Measurements from ENCODE around the gene HECTD1.
"Not testable (repeated sequence)": the region's sequence is repeated elsewhere in the genome, so short reads cannot be mapped to it uniquely, and the experiment has no call there.

HECTD1 gene

DNA sequence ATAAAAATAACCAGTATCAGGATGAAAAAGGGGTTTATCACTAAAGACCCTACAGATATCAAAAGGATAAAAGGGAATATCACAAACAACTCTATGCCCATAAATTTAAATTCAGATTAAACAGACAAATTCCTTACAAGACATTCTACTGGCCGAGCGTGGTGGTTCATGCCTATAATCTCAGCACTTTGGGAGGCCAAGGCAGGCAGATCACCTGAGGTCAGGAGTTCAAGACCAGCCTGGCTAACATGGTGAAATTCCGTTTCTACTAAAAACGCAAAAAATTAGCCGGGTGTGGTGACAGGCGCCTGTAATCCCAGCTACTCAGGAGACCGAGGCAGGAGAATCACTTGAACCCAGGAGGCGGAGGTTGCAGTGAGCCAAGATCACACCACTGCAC, 15.0 kb downstream of the HECTD1 start:
- not testable (repeated sequence) for DNase-seq

DNA sequence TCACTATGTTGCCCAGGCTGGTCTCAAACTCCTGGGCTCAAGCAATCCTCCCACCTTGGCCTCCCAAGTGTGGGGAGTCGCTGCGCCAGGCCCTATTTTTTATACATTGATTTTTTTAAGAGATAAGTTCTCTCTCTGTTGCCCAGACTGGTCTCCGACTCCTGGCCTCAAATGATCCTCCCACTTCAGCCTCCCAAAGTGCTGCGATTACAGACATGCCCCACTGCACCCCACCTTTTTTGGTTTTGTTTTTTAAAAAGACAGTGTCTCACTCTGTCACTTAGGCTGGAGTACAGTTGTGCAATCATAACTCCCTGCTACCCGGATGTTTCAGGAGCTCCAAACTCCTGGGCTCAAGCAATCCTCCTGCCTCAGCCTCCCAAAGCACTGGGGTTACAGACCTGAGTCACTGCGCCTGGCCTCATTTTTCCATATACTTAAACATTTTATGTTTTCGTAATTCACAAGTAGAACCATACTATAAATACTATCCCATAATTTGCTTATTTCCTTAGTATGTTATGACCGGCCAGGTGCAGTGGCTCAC, 16.8 kb downstream of the HECTD1 start:
- no peak for DNase-seq

DNA sequence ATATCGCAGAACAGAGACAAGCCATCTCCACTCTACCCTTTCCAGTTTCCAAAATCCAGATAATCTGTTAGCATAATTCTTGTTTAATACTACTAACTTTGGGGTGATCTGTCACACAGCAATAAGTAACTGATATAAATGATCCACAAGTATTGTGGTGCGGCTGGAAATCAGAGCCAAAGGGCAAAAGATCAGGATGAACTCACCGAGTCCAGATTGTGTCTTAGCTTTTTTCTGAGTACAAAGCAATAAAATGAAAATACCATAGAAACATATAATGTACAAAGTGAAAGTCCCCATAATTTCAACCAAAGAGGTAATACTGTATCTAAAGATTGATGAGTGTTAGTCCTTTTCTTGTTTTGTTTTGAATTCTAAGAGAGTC, 17.4 kb downstream of the HECTD1 start:
- no peak for DNase-seq

GRCh38 chr14:31189346-31190218, 18.0 kb downstream of the HECTD1 start:
- no peak for DNase-seq

DNA sequence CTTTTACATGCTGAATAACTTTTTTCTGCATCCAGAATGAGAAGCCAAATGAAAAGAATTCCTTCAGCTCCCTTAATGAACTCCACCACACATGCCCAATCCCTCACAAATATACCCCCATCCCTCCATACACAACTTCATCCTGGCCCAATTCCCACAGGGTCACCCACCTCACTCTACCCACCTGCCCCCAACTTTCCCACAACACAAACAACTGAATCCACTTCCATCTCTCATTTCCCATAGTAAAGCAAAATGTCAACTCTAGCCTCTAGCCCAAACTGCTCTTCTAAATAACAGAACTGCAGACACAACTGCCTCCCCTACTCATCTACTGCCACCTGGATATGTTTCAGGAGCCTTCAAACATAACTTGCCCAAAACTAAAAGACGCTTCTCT, 18.8 kb downstream of the HECTD1 start:
- DNase-seq, result no peak

GRCh38 chr14:31182016-31182415, 25.6 kb downstream of the HECTD1 start:
- not testable (repeated sequence) for DNase-seq

DNA sequence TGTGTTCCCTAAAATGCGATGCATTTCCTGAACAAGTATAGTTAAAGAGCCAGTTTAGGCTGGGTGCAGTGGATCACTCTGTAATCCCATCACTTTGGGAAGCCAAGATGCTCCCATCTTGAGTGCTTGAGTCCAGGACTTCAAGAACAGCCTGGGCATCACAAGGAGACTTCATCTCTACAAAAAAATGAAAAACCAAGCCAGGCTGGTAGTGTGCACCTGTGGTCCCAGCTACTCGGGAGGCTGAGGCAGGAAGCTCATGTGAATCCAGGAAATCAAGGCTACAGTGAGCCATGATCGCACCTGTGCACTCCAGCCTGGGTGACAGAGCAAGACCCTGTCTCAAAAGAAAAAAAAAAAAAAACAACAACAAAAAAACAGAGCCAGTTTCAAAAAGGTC, 26.3 kb downstream of the HECTD1 start:
- DNase-seq, result no peak

DNA sequence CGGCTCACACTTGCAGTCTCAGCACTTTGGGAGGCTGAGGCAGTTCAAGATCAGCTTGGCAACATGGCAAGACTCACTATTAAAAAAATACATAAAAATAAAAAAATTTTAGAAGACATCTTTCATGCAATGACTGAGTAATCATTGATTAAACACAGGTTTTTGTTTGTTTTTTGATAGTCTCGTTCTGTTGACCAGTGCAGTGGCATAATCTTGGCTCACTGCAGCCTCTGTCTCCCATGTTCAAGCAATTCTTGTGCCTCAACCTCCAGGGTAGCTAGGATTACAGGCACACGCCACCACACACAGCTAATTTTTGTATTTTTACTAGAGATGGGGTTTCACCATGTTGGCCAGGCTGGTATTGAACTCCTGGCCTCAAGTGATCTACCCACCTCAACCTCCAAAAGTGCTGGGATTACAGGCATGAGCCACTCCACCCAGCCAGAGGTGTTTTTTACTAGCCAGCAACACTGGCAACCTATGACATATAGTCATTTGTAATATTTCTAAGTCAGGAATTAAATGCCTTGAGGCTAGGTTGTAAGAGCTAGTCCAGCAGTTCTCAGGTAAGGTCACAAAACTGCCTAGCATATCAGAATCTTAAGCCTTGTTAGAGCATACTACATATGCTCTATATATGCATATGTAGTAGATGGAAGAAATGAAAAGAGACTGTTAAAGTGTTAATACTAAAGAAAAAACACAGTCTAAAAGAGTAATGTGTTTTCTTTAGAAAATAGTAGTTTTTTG, 27.1 kb downstream of the HECTD1 start:
- DNase-seq, result no peak

DNA sequence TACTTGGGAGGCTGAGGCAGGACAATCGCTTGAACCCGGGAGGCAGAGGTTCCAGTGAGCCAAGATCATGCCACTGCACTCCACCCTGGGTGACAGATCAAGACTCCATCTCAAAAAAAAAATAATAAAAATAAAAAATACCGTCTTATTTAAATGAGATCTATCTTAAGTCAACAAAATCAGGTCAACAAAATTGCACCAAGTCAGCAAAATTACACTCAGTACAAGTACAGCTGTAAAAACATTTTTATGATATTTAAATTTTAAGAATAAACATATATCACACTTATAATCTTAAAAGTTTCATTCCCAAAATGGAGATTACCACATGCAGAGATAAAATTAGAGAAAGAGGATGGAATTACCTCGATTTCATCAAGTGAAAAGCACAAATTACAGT, 33.2 kb downstream of the HECTD1 start:
- no peak for DNase-seq

DNA sequence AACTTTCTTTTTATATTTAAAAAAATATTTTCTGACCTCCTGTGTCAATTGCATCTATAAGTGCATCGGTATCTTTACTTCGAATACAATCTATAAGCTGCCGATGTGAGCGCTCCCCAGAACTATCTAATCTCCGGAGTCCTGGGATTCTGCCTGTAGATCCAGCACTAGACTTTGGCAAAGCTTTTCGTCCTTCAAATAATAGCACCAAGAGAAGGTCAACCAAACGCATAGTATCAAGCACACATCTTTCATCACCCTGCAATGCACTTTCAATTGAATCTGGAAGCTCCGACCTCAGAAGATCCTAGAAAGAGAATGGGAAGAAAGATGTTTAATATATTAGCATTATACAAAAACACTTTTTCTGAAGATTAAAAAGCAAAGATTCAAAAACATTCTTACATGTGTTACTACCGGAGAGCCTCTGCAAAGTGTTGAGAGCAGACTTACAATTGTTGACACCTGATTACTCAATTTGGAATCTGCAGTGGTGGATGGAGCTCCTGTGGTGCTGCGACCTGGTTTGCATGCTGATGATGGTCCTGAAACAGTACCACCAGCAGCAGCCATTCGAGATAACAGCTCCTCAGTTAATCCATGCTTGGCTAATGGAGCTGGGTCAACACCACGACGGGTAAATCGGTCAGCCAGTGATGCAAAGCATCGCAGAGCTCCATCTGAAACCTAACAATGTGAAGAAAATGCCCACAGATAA, 34.3 kb downstream of the HECTD1 start:
- no peak for DNase-seq

- no peak for DNase-seq
Observed at GRCh38 chr14:31172084-31172483, 35.5 kb downstream of the HECTD1 start.

DNA sequence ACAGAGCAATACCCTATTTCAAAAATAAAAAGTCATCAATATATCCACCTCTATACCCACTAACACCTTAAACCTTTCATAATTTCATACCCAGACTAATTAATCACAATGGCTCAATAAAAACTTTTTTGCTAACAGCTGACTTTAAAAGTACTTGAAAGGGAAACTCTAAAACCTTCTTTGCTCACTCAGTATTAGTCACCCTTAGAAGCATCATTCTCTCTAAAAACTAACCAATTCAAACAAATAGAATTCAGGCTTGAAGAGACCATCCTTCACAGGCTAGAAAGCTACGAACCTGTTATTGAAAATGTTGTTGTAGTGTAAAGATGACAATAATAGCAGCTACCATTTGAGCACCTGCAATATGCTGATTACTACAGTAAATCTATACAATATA, 37.2 kb downstream of the HECTD1 start:
- DNase-seq, result no peak

GRCh38 chr14:31169877-31170276, 37.7 kb downstream of the HECTD1 start:
- DNase-seq, result no peak

DNA sequence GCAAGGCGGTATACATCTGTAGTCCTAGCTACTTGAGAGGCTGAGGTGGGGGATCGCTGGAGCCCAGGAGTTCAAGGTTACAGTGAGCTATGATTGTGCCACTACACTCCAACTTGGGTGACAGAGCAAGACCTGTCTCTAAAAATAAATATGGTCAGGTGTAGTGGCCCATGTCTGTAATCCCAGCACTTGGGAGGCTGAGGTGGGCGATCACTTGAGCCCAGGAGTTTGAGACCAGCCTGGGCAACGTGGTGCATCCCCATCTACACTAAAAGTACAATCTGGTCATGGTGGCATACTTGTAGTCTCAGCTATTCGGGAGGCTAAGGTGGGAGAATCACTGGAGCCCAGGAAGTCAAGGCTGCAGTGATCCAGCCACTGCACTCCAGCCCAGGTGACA, 40.6 kb downstream of the HECTD1 start:
- DNase-seq, result no peak

- DNase-seq, result no peak
Observed at GRCh38 chr14:31166271-31166561, 41.4 kb downstream of the HECTD1 start.

- no peak for DNase-seq
Observed at GRCh38 chr14:31164115-31164514, 43.5 kb downstream of the HECTD1 start.

- DNase-seq, result no peak
Observed at GRCh38 chr14:31162910-31163649, 44.5 kb downstream of the HECTD1 start.

DNA sequence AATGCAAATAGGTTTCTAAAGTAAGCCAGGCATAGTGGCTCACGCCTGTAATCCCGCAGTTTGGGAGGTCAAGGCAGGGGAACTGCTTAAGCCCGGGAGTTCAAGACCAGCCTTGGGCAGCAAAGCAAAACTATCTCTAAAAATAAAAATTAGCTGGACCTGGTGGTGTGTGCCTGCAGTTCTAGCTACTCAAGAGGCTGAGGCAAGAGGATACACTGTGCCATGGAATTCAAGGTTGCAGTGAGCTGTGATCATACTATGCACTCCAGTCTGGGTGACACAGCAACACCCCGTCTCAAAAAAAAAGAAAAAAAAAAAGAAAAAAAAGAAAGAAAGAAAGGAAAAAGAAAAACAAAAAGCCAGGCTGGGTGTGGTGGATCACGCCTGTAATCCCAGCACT, 46.3 kb downstream of the HECTD1 start:
- no peak for DNase-seq

DNA sequence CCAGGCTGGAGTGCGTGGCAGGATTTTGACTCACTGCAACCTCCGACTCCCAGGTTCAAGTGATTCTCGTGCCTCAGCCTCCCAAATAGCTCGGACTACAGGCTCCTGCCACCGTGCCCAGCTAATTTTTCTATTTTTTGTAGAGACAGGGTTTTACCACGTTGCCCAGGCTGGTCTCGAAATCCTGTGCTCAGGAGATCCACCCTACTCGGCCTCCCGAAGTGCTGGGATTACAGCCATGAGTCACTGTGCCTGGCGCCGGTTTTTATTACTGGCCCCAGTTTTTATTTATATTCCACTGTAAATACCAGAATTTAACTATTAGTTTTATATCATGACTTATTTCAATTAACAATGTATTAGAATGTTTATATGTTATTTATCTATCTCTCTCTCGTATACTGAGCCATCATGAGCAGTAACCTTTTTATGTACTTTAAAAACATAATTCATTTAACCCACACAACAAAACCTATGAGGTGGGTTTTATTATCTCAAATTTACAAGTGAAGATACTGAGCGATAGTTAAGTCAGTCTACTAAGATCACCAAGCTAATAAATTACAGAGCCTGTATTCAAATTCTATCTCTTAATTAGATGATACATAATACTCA, 47.8 kb downstream of the HECTD1 start:
- DNase-seq, result no peak

DNA sequence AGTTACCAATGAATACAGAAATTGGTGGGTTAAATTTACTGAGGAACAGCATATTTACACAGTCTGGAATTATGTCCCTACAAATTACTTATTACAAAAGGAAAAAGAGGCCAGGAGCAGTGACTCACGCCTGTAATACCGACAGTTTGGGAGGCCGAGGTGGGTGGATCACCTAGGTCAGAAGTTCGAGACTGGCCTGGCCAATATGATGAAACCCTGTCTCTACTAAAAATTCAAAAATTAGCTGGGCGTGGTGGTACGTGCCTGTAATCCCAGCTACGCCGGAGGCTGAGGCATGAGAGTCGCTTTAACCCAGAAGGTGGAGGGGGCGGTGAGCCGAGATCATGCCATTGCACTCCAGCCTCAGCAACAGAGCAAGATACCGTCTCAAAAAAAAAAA, 52.6 kb downstream of the HECTD1 start:
- DNase-seq, result no peak

GRCh38 chr14:31142455-31143087, 65.0 kb downstream of the HECTD1 start:
- DNase-seq, result no peak

Data from fibroblast of skin of abdomen (primary cell).